NCI-H2081 treated with DMSO at 0.1 percent for 48 hours (cell line): Measurements from ENCODE around the gene KRT14.
"Not testable (repeated sequence)": the region's sequence is repeated elsewhere in the genome, so short reads cannot be mapped to it uniquely, and the experiment has no call there.

Experiments used
- DNase-seq: peaks from one replicate; lab custom pipeline; 2025; lab: John Stamatoyannopoulos, UW

KRT14 gene

DNA sequence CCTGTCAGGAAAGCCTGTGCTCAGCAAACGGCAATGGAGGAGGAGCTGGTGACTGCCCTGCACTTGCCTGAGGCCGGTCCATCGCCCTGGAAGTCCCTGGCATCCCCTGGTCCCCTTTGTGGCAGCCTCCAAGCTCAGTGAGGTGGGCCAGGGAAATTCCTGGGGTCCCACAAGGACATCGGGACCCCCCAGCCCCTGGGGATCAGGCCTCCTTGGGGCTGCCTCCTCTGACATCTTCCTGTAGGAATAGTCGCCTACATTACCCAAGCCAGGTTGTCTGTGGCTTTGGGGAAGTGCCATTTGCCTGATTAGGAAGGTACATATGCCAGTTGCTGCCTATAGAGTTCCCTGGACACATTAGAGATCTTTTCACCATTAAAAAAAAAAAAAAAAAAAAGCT, 7.7 kb downstream of the KRT14 start:
- DNase-seq, result no peak

DNA sequence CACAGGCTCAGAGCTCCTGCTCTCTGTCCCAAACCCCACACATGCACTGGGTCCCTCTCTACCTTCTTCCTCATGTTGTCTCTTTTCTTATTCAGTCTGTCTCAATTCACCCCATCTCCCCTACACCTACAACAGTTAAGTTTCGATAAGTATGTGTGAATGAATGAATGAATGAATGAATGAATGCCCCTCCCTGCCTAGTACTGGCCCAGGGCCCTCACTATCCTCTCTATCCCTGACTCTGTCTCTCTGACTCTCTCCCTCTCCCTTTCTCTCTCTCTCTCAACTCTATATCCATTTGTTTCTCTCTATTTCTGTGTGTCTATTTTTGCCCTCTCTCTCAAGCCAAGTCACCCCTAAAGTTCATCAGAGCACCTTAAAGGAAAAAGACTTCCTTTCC, 8.2 kb downstream of the KRT14 start:
- no peak for DNase-seq

DNA sequence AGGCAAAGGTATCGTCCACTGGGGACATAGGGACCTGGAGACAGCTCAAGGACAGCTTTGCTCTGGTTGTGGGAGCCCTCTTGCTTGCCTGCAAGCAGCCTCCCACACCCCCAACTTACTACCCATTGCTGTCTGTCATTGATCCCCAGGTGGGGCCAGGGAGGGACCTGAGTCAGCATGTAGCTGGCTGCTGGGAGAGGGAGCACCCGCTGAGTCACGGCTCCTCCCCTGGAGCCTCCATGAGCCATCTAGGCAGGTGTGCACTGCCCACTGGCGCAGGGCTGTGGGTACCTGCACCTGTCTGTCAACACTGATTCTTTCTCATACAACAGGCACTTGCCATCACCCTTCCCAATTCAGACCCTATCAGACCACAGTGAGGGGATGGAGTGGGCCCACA, 10.0 kb downstream of the KRT14 start:
- DNase-seq, result not testable (repeated sequence)

DNA sequence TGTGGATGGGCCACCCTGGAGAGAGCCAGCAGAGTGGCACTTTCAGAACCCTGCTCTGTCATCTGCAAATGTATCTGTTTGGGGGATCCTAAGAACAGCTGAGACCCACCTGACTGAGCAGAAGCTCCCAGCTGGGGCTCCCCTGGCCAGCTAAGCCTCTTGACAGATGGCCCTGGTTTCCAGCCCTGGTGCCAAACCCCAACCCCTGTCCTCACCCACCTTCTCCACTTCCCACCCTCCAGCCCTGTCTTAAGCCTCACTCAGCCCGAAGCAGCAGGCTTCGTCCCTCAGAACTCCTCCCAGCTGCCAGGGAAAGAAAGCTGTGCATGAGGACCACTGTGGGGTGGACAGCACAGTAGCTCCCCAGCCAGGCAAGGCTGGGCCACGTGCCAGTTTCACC, 11.4 kb downstream of the KRT14 start:
- no peak for DNase-seq

DNA sequence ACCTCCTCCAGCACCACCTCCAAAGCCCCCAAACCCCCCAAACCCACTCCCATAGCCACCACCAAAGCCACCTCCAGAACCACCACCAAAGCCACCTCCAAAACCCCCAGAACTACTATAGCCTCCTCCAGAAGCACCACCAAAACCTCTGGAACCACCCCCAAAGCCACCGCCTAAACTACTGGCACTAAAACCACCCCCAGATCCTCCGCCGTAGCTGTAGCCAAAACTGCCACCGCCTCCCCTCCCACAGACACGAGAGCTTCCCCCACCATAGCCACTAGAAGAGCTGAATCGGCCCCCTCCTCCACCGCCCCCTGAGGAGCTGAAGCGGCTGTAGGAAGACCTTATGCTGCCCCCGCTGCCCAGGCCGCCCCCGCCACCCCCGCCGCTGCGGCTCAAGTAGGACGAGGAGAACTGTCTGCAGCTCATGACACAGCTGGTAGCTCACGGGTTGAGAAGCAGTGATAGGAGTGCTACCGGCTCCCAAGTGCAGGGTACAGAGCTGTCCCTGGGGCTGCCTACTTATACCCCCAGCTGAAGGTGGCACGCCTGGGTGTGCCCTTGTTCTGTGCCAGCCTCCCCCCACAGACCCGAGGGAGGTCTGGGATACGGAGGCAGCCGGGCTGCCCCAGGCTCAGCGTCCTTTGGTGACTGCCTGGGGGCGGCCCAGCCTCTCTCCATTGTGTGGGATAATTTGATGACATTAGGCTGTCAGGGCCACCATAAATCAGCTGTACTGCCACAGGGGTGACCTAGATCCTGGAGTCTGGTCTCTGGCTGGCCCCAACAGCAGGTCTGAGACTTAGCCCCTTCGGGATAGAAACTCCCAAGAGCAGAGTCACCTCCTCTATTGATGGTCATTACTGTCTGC, 14.9 kb downstream of the KRT14 start, which contains the start of gene KRT9:
Gene KRT9 (minus strand): TSS at position 499 of the 874 bp plus-strand sequence. CDS start 67 bp downstream, at position 432.
- DNase-seq, result no peak

DNA sequence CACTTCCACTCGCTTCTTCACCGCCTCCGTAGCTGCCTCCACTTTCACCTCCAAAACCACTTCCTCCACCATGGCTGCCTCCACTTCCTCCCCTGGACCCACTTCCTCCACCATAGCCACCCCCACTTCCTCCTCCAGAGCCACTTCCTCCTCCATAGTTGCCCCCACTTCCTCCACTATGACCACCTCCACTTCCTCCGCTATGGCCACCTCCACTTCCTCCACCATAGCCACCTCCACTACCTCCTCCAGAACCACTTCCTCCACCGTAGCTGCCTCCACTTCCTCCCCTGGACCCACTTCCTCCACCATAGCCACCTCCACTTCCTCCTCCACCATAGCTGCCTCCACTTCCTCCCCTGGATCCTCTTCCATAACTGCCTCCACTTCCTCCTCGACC, 19.4 kb downstream of the KRT14 start:
- no peak for DNase-seq

DNA sequence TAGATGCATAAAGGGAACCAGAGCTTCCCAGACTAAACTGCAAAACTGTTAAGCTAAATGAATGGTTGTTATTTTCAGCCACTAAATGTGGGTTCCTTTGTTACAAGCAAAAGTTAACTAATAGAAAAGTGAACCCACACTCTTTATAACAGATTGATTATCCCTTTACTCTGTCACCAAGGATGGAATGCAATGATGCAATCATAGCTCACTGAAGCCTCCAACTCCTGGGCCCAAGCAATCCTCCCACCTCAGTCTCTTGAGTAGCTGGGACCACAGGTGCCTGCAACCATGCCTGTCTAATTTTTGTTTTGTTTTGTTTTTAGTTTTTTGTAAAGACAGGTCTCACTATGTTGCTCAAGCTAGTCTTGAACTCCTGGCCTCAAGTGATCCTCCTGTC, 21.4 kb downstream of the KRT14 start:
- no peak for DNase-seq

DNA sequence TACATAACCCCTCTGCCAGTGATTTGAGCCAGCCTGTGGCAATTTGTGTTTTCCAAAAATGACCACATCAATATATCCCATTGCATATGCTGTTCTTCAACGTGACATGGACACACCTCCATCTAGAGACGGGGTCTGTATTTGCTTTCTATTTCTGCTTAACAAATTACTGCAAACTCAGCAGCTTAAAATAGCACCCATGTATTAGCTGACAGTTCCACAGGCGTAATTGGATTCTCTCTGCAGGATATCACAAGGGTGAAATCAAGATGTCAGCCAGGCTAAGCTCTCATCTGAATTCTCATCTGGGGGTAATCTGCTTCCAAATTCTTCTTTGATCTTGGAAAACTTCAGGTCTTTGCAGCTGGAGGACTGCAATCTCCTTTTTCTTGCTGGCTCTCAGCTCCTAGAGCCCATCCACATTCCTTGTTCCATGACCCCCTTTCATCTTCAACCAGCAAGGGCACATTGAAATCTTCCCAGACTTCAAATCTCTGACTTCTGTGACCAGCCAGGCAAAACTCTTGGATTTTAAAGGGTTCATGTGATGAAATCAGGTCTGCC, 23.0 kb downstream of the KRT14 start:
- no peak for DNase-seq

DNA sequence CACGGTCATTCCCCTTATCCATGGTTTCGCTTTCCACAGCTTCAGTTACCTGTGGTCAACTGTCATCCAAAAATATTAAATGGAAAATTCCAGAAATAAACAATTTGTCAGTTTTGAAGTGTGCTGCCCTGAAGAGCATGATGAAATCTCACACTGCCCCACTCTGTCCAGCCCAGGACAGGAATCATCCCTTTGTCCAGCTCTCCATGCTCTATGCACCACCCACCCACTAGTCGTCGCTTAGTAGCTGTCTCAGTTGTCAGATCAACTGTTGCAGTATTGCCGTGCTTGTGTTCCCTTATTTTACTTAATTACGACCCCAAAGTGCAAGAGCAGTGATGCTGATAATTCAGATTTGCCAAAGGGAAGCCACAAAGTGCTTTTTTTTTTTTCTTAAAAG, 25.1 kb downstream of the KRT14 start:
- DNase-seq, result no peak

DNA sequence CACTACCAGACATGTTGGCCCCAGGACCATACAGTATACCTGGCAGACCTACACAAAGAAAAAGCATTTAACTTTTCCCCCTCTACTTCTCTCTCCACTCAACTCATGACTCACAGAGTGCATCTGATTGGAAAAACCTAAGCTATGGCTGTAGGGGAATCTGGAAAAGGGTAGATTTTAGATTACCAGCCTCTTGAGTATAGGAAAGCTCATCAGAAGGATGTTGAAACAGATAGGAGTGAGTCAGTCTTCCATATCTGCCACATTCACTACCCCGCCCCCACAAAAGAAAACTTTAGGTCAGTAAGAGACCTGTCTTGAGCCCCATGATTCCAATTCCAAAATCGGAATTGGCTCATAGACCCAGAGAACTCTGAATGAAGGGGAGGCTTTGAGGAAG, 27.1 kb downstream of the KRT14 start:
- DNase-seq, result no peak

DNA sequence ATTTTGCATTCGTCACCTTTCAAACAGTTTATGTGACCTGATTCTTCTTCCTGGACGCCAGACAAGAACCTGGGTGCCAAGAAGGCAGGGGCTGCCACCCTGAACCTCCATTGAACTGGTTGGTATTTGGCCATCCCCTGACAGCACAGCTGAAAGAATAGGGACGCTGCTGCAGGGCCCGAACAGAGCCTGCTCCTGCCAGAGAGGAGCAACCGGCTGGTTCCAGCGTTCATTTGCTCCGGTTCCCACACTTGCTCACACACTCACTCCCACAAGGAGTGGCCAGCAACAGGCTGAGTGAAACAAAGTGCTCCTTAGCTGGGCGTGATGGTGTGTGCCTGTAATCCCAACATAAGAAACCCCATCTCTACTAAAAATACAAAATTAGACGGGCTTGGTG, 29.8 kb downstream of the KRT14 start:
- no peak for DNase-seq

DNA sequence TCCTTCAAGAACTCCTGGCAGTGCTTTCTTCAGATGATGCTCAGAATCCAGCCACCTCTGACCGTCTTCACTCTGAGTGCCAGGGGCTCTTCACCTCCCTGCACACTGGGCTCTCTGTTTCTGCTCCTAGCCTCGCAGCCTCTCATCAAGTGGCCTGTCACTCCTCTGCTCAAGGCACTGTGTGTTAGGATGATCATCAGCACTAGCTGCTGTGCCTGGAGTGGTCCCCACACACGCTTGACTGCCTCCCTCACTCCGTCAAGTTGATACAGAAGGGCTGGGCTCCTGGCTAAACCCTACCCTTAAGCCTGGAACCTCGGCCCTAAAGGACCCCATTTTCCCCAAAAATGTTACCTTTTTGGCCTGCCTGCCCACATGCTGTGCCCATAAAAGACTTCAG, 30.4 kb downstream of the KRT14 start:
- no peak for DNase-seq

DNA sequence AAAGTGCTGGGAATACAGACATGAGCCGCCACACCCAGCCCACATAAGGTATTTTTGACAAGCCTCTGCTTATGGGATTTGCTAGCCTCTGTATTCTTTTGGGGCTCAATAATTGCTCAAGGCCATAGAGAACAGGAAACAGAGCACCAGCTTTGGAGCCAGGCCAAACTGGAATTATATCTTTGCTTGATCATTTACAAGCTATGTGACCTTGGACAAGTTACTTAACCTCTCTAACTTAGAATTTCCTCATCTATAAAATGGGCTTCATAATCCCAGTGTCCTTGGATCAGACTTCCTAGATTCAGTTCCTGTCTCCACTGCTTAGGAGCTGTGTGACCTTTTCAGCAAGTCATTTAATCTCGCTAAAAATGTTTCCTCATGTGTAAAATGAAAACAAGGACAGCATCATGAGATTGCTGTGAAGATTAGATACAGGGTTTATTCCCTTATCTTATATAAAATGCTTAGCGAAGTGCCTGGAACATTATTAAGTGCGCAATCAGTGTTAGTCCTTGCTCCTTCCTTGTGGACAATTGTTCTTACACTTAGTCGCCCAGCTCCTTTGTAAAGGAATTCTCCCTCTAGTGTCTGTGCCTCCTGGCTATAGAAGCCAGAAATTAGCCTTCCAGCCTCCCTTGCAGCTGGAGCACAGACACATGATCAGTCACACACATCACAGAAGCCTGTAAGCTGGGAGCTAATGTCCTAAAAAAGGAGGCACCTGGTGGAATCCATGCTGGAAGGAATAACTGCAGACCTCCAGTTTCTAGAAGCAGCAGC, 31.4 kb downstream of the KRT14 start:
- no peak for DNase-seq

DNA sequence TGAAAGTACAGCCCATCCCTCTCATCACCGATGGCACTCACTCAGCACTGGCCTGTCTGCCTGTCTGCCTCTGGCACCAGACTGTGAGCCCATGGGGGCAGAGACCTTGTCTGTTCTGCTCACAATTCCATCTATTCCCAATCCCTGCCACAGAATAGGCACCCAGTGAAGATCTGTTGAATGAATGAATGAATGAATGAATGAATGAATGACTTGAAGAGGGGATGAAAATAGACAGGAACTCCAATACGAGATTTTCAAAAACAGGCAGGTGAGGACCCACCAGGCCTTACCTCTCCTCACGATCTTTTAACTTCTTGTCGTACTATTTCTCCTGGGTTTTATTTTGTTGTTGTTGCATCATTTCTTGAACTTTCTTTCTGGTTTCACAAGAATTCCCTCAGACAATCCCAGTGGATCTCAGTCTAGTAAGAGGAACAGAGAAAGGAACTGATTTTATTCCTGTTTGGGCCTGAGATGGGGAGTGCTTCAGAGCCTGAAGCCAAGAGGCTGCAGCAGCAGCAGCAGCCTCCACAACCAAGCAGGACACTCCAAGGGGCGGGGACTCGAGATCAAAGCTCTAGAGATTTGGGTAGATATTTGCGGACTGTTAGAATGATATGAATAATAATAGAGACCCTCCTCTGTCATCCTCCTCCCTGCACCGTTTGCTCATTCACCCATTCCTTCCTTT, 32.6 kb downstream of the KRT14 start:
- no peak for DNase-seq

DNA sequence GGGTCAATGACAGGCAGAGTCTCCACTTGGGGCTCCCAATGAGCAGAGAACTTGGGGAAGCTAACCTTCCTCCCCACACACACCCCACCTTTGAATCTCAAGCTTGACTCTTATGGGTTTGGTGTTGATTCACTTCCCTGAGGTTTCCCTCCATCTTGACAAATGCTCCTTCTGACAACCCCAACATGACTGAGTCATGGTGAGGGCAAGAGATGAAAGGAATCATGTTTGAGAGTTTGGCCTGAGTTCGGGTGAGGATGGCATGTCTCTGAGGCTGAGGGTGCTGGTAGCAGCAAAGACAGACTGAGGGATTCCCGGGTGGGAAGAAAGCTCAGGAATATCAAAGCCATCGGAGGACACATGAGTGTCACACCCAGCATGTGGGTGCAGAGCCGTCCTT, 33.5 kb downstream of the KRT14 start:
- no peak for DNase-seq

DNA sequence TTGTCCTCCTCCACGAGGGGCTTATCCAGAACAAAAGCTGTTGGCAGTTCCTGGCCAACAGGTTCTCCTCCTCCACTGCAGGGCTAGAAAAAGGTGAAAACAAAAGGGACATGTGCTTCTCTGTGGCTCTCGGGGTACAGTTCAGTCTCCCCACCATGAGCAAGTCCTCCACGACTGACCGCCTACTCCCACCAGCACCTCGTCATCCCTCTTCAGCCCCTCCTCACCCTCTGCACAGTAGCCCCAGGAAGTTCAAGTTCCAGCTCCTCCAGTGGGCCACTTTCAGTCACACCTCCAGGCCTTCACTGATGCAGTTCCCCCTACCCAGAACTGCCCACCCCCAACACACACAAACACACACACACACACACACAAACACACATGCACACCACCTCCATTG, 34.2 kb downstream of the KRT14 start:
- no peak for DNase-seq

DNA sequence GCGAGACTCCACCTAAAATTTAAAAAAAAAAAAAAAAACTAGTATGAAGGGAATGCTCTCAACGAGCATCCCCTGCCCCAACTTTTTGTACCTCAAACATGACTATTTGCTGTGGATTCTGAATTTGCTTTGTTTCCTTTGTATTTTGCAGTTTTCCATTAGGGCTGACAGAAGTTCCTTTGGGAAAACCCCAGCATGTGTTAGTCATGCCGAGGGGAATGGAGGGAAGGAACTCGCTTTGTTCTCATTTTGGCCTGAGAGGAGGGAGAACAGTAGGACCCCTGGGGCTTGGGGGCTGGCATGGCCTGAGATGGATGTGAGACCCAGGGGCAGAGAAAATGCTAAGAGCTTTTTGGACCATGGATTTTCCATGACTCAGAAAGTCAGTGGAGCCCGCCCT, 35.3 kb downstream of the KRT14 start:
- no peak for DNase-seq

DNA sequence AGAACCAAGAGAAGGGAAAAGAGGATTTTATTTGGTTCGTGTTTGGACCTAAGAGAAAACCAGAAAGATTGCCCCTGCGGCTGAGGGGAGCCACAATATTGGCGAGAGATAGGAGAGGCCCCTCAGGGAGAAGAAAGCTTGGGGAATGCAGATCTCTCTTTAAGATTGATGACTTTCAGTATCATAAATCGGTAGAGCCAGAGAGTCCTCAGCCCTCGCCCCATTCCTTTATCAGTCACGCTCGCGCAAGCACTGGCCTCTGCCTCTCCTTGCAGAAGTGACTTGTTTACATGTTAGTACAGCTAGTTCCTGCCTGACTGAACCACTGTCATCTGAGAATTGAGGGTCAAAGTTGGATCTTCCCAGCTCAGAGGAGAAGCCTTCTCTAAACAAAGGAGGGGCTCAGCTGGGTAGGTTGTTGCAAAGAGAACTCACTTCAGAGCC, 37.1 kb downstream of the KRT14 start:
- no peak for DNase-seq

DNA sequence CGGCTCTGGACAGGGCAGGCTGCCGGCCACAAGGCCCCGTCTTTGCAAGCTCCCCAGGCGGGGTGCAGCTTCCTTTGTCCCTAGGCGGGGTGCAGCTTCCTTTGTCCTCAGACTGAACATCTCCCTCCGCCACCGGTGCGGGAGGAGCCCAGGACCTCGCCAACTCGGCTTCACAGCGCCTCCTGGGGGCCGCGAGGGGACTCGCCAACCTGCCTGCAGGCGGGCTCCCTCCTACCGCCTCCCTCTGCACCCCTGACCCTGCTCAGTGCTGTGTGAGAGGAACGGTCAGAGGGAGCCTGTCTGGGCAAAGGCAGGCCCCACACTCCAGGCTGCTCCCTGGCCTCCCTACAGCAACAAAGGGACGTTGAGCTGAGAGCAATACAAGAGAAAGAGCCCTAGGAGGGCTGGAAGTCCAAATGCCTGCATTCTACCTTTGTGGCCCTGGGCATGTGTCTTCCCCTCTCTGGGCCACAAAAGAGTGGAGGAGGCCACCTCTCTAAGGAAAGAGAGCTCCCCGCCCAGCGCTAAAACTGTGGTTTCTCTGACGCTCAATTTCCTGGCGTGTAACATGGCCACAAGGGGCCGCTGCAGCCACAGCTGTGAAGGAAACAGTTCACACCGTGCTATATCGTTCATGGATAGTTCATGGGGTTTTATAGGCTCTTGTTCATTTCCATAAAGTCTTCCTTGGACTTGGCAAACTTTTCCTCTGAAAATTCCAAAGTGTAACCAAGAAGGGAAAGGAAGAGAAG, 37.7 kb downstream of the KRT14 start:
- no peak for DNase-seq

DNA sequence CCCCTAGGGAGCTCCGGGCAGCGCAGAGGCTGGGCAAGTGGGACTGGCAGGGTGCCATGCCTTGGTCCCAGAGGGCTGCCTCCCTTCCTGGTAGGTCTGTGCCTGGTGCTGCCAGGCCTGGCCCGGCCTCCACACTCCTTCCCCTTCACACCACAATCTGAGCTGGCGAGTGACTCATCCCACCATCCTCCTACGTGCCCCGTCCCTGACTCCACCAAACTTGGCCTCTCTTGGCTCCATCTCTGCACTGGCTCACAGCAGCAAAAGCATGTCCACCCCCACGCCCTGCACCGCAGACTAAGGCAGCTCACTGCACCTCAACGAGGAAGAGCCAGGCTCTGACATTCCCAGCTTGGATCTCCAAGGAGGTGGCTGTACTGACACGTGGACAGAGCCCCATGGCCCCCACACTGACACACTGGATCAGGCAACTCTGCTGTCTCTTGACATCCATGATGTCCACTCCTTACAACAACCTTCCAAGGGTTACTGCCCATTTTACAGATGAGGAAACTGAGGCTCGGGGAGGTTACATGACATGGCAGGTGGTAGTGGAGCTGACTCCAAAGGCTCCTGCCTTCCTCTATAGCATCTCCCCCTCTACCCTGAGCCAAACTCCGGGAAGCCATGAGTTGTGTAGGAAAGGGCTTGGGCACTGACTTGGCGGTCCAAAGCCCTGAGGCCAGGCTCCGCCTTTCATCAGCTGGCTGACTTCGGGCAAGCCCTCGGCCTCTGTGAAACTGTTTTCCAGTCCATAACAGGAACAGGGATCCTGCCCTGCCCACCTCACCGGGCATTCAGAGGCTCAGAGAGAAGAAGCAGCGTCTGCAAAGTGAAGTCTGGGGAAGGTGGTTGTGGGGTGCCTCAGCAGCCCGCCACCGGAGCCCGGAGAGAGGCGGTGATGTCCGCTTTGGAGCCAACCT, 38.5 kb downstream of the KRT14 start:
- no peak for DNase-seq
